ENCODE results near the gene LIFR. TPM values are rescaled to one million over a fixed set of nuclear protein-coding genes. Genes with fewer than 3 reads are reported as not detected.

LIFR gene
- total and polyA plus RNA-seq, 2 experiments from 2014 or later, result 50.2 to 83.8 TPM

DNA sequence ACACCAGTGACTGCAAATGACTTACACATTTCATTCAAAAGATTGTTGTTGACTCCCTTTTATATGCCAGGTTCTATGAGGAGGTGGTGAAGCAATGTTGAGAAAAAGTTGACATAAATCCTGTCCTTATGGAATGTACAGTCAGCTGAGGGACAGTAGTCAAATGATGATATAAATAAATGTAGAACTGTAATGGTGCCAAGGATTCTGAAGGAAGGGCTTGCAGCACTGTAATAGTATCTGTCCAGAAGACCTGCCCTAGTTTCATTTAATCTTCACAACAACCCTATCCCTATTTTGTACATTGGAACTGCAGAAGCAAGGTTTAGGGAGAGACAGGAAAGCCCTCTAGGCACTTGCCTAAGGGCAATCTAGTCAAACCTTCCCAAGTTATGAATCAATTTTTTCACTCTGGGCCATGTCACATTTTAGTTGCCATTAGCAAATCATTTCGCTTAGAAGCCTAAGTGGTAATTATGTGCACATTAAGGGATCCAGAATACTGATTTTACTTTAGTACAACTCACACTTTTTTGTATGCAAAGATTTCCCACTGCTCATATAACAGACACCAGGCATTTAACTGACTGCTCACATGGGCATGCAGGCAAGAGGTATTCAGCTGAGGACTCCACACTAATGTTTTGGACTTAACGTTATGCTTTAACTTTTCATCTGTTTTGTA is 34.5 kb upstream of the LIFR start:
- no peak for DNase-seq (ENCODE audit: low spot score)
- no peak overlapping the region for H2AFZ ChIP-seq
- no peak overlapping the region for H3K27ac ChIP-seq
- WGBS (ENCODE audit: low lambda C conversion rate, missing lambda C conversion rate), result 79% methylated on average over 2 of the region's 2 CpGs
- H4K20me1 ChIP-seq (ENCODE audit: insufficient read depth, poor library complexity, severe bottlenecking), result no peaks in the 10 kb centered on the region
- H3K4me3 ChIP-seq, result no peak overlapping the region
- H3K36me3 ChIP-seq (replicated peaks; ENCODE audit: insufficient read depth, low read depth), result no peaks in the 10 kb centered on the region
- H3K9me2 ChIP-seq (replicated peaks; ENCODE audit: insufficient read depth), result no peaks in the 10 kb centered on the region
- no peak for TF ChIP-seq EZH2phosphoT487 (IDR thresholded peaks at IDR 0.05; ENCODE audit: low read depth, severe bottlenecking, unreplicated experiment)
- TF ChIP-seq EZH2 (IDR thresholded peaks at IDR 0.05; ENCODE audit: borderline replicate concordance), result no peak
- TF ChIP-seq, protein P1, sequence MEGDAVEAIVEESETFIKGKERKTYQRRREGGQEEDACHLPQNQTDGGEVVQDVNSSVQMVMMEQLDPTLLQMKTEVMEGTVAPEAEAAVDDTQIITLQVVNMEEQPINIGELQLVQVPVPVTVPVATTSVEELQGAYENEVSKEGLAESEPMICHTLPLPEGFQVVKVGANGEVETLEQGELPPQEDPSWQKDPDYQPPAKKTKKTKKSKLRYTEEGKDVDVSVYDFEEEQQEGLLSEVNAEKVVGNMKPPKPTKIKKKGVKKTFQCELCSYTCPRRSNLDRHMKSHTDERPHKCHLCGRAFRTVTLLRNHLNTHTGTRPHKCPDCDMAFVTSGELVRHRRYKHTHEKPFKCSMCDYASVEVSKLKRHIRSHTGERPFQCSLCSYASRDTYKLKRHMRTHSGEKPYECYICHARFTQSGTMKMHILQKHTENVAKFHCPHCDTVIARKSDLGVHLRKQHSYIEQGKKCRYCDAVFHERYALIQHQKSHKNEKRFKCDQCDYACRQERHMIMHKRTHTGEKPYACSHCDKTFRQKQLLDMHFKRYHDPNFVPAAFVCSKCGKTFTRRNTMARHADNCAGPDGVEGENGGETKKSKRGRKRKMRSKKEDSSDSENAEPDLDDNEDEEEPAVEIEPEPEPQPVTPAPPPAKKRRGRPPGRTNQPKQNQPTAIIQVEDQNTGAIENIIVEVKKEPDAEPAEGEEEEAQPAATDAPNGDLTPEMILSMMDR (IDR thresholded peaks at IDR 0.05; ENCODE audit: poor library complexity), result no peak
- no peaks in the 10 kb centered on the region for H3K4me1 ChIP-seq (ENCODE audit: insufficient read depth)
- no peaks in the 10 kb centered on the region for H3K79me2 ChIP-seq
- no peaks in the 10 kb centered on the region for H3K27me3 ChIP-seq
- no peaks in the 10 kb centered on the region for H3K9me3 ChIP-seq (ENCODE audit: low read depth)
- no peak overlapping the region for H3K4me2 ChIP-seq

DNA sequence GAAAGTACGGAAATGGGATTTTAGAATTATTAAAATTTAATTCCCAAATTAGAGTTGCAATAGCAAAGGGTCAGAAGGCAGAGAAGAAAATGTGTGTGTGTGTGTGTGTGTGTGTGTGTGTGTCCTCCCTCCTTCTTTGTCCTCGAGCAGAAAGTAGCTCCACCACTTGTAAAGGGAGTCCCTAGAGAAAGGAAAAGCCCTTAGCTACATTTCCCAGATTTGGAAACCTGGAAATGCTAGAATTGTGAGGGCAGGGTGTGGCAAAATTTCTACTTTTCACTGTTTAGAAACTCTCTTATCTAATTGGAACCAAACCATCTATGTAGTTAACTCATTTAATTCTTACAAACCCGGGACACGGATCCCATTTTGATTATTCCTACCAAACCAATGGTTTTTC is 33.2 kb upstream of the LIFR start:
- H2AFZ ChIP-seq, result no peak overlapping the region
- H3K27ac ChIP-seq, result no peak overlapping the region
- no peaks in the 10 kb centered on the region for H4K20me1 ChIP-seq (ENCODE audit: insufficient read depth, poor library complexity, severe bottlenecking)
- no peak for TF ChIP-seq EZH2phosphoT487 (IDR thresholded peaks at IDR 0.05; ENCODE audit: low read depth, severe bottlenecking, unreplicated experiment)
- TF ChIP-seq, protein P1 (IDR thresholded peaks at IDR 0.05; ENCODE audit: poor library complexity), result no peak
- no peak for TF ChIP-seq EZH2 (IDR thresholded peaks at IDR 0.05; ENCODE audit: borderline replicate concordance)
- no peaks in the 10 kb centered on the region for H3K36me3 ChIP-seq (replicated peaks; ENCODE audit: insufficient read depth, low read depth)
- H3K9me2 ChIP-seq (replicated peaks; ENCODE audit: insufficient read depth), result no peaks in the 10 kb centered on the region
- no peak overlapping the region for H3K4me2 ChIP-seq
- no peaks in the 10 kb centered on the region for H3K4me1 ChIP-seq (ENCODE audit: insufficient read depth)
- DNase-seq (ENCODE audit: low spot score), result no peak
- 83% methylated on average over 4 of the region's 4 CpGs for WGBS (ENCODE audit: low lambda C conversion rate, missing lambda C conversion rate)
- no peak overlapping the region for H3K4me3 ChIP-seq
- no peaks in the 10 kb centered on the region for H3K9me3 ChIP-seq (ENCODE audit: low read depth)
- H3K27me3 ChIP-seq, result no peaks in the 10 kb centered on the region
- H3K79me2 ChIP-seq, result no peaks in the 10 kb centered on the region

DNA sequence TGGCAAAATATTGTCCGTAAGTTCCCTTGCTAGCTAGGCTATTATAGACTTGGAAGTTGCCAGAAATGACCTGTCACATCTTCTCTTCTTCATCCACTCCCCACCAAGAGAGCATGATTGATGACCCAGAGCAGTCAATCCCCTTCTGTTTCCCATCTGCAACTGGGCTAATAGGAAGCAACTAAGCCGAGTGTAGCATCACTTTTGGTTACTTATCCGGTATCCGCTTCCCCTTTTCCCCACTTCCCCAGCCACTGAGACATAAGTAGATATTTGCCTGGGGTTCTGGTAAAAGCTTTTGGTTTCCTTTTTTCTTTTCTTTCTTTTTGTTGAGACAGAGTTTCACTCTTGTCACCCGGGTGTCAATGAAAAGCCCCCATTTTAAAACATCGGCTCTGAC is 29.4 kb upstream of the LIFR start:
- Histone ChIP-seq H3K4me1 (ENCODE audit: insufficient read depth) (no peaks in the 10 kb centered on the region), H3K36me3 (replicated peaks; ENCODE audit: insufficient read depth, low read depth) (no peaks in the 10 kb centered on the region), H2AFZ (no peak overlapping the region), H4K20me1 (ENCODE audit: insufficient read depth, poor library complexity, severe bottlenecking) (no peaks in the 10 kb centered on the region), H3K9me3 (ENCODE audit: low read depth) (no peaks in the 10 kb centered on the region), H3K4me3 (no peak overlapping the region), H3K27me3 (no peaks in the 10 kb centered on the region), H3K79me2 (no peaks in the 10 kb centered on the region), H3K27ac (no peak overlapping the region), H3K9me2 (replicated peaks; ENCODE audit: insufficient read depth) (no peaks in the 10 kb centered on the region), H3K4me2 (no peak overlapping the region)
- no peak for TF ChIP-seq EZH2 (IDR thresholded peaks at IDR 0.05; ENCODE audit: borderline replicate concordance)
- TF ChIP-seq, protein P1 (IDR thresholded peaks at IDR 0.05; ENCODE audit: poor library complexity), result no peak
- TF ChIP-seq EZH2phosphoT487 (IDR thresholded peaks at IDR 0.05; ENCODE audit: low read depth, severe bottlenecking, unreplicated experiment), result no peak
- DNase-seq (ENCODE audit: low spot score), result no peak
- WGBS (ENCODE audit: low lambda C conversion rate, missing lambda C conversion rate), result 88% methylated on average over 6 of the region's 6 CpGs

Measured in hepatocyte (in vitro differentiated cells).